Cerebellar cortex (tissue), 1 donor: Measurements from ENCODE around the gene RP2.

Source experiments
- DNase-seq: peaks from one replicate; pipeline ENCODE4 v3.0.0-alpha.2; 2015; ENCODE audit warnings: low spot score

The RP2 gene

DNA sequence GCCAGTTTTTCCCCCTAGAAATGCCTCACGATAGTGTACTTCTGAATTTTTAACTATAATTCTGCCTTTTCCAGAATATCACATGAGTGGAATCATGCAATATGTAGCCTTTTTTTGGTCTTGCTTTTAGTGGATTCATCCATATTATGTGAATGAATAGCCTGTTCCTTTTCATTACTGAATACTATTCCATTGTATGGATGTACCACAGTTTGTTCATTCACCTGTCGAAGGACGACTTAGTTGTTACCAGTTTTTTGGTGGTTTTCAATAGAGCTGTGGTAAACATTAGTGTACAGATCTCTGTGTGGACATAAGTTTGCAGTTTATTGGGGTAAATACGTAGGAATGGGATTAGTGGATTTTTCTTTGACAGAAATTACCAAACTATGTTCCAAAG is 83.4 kb downstream of the RP2 start:
- no peak for DNase-seq

DNA sequence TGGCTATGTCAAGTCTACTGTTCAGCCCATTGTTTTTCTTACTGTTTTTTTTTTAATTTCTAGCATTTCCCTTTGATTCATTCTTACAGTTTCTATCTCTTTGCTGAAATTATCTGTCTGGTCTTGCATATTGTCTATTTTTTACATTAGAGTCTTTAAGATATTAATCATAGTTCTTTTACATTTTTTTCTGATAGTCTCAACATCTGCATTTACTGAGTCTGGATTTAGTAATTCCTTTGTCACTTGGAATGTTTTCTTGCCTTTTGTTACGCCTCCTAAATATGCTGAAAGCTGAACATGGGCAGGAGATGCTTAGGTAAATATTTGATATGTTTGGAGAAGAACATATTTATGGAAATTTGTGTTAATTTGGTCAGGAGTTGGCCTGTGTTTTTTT is 85.8 kb downstream of the RP2 start:
- no peak for DNase-seq

- no peak for DNase-seq
Observed at GRCh38 chrX:46927718-46928117, 90.9 kb downstream of the RP2 start.

GRCh38 chrX:46929439-46930261 is 92.8 kb downstream of the RP2 start:
- DNase-seq = no peak
